AG10803 (cell line): ENCODE data around the gene THSD7A.

ENCODE experiments used
- DNase-seq: peaks from one replicate; pipeline ENCODE4 v3.0.0; 2010; ENCODE audit warnings: low read depth
- H3K4me3 ChIP-seq: 2 replicates; pipeline ENCODE4 v1.5.1; 2011; ENCODE audit warnings: mild to moderate bottlenecking, low read length, control low read depth
- CTCF ChIP-seq: conservative IDR thresholded peaks from 2 replicates; pipeline ENCODE4 v1.5.1; 2011; ENCODE audit warnings: mild to moderate bottlenecking, low read length, control low read depth, inconsistent platforms

THSD7A gene

GRCh38 chr7:11330208-11330607 is 501.8 kb downstream of the THSD7A start:
- no peak overlapping the region for H3K4me3 ChIP-seq
- no peak for DNase-seq
- no peak for TF ChIP-seq CTCF

GRCh38 chr7:11329626-11330025 is 502.4 kb downstream of the THSD7A start:
- DNase-seq: no peak
- TF ChIP-seq CTCF: no peak
- H3K4me3 ChIP-seq: no peak overlapping the region

- no peak for TF ChIP-seq CTCF
- peak; percentile 15 for DNase-seq
- H3K4me3 ChIP-seq: no peak overlapping the region
These were observed 503.7 kb downstream of the THSD7A start for GRCh38 chr7:11328309-11328708.

GRCh38 chr7:11327633-11328032 is 504.4 kb downstream of the THSD7A start:
- H3K4me3 ChIP-seq: no peak overlapping the region
- no peak for DNase-seq
- TF ChIP-seq CTCF: no peak
